GM19452 (cell line): ENCODE results near the gene RNASEH2B.

ENCODE experiments used
- ATAC-seq: cut with Tn5 transposase; IDR thresholded peaks from one replicate; pipeline ENCODE4 v1.9.1; 2021; ENCODE audit not compliant: unreplicated experiment

Gene RNASEH2B

GRCh38 chr13:50991579-50992521, 82.3 kb downstream of the RNASEH2B start:
- no peak for ATAC-seq

DNA sequence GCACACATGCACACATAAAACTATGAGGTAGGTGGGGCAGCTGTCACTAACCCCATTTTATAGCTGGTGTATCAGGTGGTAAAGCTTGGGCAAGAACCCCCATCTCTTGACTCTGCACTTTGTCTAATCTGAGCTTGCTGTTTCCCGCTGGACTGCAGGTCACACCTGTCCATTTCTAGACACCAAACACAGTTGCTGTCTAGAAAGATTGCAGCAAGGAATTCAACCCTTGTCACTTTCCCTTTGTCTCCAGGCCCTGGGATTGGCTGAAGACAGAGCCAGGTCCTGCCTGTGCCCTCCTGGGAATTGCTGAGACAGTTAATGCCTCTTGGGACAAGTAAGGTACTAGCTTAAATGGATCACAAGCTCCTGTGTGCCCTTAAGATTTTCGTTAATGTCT, 83.8 kb downstream of the RNASEH2B start:
- ATAC-seq: no peak

DNA sequence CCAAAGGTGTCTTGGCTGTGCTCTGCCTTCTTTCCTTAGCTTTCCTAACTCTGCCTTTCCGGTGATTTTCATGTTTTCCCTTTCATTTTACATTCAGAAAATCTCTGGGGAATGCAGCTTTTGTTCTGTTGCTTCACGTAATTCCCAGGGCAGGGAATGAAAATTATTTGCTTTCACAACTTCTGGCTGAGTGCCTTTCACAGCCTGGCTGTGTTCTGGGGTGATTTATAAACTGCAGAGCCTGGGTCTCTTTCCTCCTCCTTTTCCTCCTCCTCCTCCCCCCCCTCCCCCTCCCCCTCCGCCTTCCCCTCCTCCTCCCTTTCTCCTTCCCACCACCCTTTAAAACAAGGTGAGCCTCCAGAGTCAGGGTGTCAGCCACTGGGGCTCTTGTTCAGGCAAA, 84.3 kb downstream of the RNASEH2B start:
- ATAC-seq: no peak

DNA sequence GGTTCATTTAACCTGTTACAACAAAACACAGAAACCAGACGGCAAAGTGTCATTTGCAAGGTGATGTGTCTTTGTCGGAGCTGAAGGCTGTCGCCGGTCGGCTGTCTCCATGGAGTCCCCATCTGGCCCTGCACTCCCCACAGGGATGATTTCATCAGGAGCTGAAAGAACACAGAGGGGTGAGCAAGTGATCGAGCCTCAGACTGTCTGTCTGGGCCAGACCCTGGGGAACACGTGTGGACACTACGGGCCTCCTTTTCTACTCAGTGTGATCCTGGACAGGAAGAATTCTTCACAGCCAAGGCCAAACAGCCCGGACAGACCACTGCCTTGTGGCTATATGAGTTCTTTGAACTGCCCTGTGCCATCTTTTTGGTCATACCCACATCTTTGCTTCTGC, 85.1 kb downstream of the RNASEH2B start:
- no peak for ATAC-seq

DNA sequence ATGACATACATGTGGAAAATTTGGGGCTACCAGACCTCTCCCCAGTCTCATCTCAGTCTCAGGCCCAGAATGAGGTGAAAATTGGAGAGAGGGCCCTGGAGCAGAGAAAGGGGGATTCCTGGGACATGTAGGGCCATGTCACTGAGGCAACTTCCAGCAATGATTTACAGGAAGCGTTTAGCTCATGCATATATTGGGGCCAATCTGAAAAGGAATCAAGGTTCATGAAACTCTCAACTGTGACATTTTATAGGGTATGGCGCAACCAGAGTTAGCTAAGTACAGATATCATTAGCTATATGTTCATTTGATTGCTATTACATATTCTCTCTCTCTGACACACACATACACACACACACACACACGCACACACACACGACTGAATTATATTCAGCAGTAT, 86.3 kb downstream of the RNASEH2B start:
- ATAC-seq: no peak

DNA sequence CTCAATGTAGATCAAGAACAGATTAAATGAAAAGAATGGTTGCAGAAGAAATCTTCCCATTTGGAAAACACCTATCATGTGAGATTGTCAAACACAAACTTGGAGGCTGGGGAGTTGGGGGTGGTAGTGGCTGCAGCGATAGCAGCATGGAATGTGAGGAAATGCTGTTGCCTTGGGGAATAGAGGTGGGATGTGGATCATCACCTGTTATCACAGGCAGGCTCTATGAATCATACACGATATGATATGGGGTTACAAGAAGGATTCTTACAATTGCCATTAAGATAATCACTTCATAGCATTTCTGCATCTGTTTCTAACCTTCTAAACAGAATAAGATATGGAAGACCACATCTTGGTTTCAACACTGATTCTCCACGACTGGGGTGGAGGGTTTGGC, 88.7 kb downstream of the RNASEH2B start:
- no peak for ATAC-seq

DNA sequence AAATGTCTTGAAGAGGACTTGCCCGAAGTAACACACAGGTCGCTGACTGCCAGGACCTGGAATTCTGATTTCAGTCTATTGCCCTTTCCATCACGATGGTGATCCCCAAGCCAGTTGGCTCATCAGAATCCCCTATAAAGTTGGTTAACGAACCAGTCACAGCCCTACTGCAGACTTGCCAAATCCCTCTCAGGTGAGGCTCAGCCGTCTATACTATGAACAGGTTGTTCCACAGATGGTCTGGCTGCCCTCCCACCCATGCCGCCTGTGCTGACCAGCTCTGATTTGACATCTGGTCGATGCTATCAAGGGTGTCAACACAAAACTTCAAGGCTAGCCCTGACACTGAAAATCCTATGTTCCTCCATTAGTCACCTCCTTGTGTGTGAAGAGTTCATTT, 90.0 kb downstream of the RNASEH2B start:
- ATAC-seq: no peak

DNA sequence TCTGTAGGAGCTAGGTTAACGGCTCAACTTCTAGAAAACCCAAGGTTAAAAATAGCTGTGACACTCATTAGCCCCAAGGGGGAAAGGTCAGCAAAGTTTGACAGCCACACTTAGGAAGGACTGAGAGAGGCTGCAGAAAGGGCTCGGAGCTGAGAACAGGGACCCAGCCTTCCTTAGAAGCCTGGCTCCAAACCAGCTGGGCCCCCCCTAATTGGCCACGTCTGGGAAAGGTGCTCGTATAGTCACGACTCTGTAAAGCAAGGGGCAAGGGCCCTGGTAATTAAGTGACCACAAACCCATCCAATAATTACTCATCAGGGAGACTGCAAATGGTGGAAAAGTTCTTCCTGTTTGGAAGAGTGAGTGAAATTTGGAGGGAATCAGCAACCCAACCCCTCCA, 90.5 kb downstream of the RNASEH2B start:
- ATAC-seq: no peak

GRCh38 chr13:51000571-51001260, 91.1 kb downstream of the RNASEH2B start:
- no peak for ATAC-seq

DNA sequence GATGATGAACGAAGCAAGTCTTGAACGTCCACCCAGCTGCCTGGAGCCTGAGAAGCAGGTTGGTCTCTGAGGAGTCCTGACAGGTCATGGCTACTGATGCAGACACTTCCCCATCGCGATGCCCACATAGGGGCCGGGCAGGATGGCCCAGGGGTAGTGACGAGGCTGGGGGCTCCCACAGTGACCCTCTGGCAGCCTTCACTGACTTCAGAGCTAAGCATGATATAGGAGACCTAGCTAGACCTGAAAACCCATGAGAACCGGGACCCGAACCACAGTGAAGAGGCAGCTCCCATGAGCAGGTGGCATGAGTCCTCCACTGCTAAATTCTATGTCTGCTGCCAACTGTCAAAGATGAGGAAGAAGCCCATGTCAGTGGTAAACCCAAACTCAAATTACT, 91.7 kb downstream of the RNASEH2B start:
- ATAC-seq: no peak

- ATAC-seq: no peak
Measured at GRCh38 chr13:51002736-51003135, 93.1 kb downstream of the RNASEH2B start.

DNA sequence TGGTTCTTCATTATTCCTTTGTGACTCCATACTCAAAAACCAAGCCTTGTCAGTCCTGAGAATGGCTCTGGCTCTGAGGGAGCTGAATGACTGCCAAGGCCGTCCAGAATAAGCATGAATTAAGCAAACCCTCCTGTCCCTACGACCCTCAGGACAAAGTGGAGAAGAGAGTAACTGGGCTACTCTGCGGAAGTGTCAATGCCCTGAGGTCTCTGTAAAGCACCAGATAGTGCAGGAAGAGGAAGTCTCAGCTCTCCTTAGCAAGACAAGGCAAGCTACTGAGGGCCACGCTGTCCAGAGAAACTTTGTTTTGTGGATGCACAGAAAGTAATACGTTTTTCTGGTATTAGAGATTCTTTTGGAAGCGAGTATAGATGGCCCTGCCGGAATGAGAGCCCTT, 94.1 kb downstream of the RNASEH2B start:
- no peak for ATAC-seq

DNA sequence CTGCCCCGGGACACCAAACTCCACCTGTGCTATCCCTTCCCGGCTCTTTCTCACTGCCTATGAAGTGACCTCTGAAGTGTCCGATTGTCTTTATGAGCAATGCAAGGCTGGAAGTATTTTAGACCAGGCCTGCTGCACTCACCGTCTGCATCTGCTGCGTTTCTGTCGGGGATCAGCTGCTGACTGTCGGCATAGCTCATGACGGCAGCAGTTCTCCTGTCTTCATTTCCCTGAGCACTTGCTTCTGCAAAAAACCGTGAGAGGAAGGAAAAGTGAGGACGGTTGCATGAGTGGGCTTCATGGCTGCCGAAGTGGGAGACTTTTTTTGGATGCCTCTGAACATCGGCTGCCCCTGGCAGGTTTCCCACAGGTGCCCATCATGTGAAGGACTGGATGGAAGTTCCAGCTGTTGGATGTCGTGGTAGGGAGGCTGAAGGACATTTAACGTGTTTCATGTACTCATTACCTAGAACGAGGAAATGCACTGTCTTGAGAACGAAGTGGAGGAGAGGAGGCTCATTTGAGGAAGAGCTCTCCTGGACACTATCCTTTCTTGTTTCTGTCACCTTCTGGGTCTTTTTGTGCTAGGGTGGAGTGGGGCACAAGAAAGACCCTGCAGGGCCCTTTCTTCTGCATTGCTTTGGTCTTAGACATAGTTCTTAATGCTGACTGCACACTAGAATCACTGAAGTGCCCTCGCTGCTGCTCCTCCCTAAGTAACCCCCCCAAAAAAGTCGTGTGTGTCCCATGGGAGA, 94.7 kb downstream of the RNASEH2B start:
- no peak for ATAC-seq

GRCh38 chr13:51004918-51005460, 95.4 kb downstream of the RNASEH2B start:
- no peak for ATAC-seq

GRCh38 chr13:51005566-51005965, 96.0 kb downstream of the RNASEH2B start:
- ATAC-seq: no peak
